Subcutaneous abdominal adipose tissue (tissue), 5 donors: Measurements from ENCODE around the gene MAST1.

Experiments
- H3K27ac ChIP-seq: one replicate; pipeline ENCODE4 v1.7.0; 2013; ENCODE audit warnings: low read depth, mild to moderate bottlenecking, inconsistent platforms, low read length, moderate library complexity
- H3K27me3 ChIP-seq, 5 donors: one replicate each; pipeline ENCODE4 v1.7.0; 2013; ENCODE audit warnings: low read length in 5 of 5, inconsistent platforms in 1 of 5; ENCODE audit not compliant: control insufficient read depth in 5 of 5, insufficient read depth in 4 of 5
- H3K36me3 ChIP-seq, 5 donors: one replicate each; pipeline ENCODE4 v1.7.0; 2013; ENCODE audit warnings: low read length in 5 of 5; ENCODE audit not compliant: control insufficient read depth in 5 of 5, insufficient read depth in 5 of 5
- H3K4me1 ChIP-seq, 5 donors: one replicate each; pipeline ENCODE4 v1.7.0; 2013; ENCODE audit warnings: low read length in 5 of 5, mild to moderate bottlenecking in 3 of 5, moderate library complexity in 1 of 5; ENCODE audit not compliant: control insufficient read depth in 5 of 5, insufficient read depth in 5 of 5
- H3K4me3 ChIP-seq, 5 donors: one replicate each; pipeline ENCODE4 v1.7.0; 2013; ENCODE audit warnings: low read length in 5 of 5, low read depth in 1 of 5
- H3K9ac ChIP-seq, 5 donors: one replicate each; pipeline ENCODE4 v1.7.0; 2013; ENCODE audit warnings: low read length in 5 of 5, mild to moderate bottlenecking in 4 of 5, moderate library complexity in 3 of 5
- H3K9me3 ChIP-seq, 5 donors: one replicate each; pipeline ENCODE4 v1.7.0; 2013; ENCODE audit warnings: low read length in 5 of 5; ENCODE audit not compliant: control insufficient read depth in 5 of 5
- donor health status: healthy.
- donor health status: healthy.
- donor health status: healthy.
- donor health status: healthy.
- donor health status: healthy.

The MAST1 gene

DNA sequence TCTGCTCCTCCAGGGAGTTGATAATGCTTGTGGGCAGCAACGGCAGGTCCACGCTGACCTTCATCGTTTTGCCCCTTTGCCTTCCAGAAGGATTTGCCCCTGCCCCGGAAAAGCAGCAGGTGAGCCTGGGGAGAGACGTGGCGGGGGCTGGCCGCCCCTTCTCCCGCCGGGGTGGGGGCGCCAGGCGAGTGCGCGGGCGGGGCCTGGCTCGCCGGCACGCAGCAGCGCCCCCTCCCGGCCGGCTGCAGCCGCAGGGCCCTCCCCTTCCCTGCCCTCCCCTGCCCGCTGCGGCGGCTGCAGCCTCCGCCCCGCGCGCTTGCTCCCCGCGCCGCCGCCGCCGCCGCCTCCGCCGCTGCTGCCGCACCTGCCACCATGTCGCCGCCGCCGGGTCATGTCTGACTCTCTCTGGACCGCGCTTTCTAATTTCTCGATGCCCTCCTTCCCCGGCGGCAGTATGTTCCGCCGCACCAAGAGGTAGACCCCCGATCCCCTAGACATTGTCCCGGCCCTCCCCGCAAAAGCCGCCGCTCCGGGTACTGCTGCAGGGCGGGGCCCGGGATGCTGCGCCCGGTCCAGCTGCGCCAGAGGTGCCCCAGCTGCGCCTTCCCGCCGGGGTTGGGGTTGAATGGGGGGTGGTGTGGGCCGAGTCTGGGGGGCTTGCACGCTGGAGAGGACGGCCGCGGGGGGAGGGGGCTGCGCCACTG, at the start of gene MAST1:
MAST1 (plus strand) TSS at position 334 of the 704 bp plus-strand sequence; CDS start at position 392, 58 bp downstream.
- Histone ChIP-seq H3K9me3 (no peaks in the 10 kb centered on the region), H3K9ac (no peak within 1 kb of the TSS), H3K27me3 (peaks cover 38 to 85% (median 78%) of the 10 kb centered on the region in 5 donors), H3K27ac (no peak within 1 kb of the TSS), H3K4me1 (peaks cover 0 to 34% (median 23%) of the 10 kb centered on the region in 5 donors), H3K36me3 (no peaks in the 10 kb centered on the region), H3K4me3 (peak within 1 kb of the TSS in 1 of 5 donors; percentile 42)

DNA sequence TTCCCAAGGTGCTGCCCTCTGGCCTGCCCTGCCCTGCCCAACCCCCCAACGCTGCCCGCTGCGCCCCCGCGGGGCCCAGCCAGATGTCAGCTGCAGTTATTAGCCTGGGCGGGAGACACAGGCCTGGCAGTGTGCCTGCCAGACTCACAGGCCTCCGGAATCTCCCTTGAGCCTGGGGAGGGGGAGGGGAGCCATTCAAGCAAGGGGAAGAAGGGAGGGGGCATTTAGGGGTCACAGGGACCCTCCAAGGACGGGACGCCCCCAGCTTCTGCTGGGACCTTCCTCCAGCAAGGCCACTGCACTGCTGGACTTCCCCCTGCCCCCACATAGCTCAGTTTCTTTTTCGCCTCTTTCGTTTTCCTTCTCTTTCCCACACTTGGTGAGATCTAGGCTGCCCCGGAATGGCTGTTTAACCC, 49.6 kb upstream of the MAST1 start:
- Histone ChIP-seq H3K27ac (peak overlapping the region; percentile 100), H3K9ac (peak overlapping the region; percentile 82 to 100 (median 92)), H3K36me3 (no peaks in the 10 kb centered on the region), H3K4me1 (peaks cover 24 to 71% (median 57%) of the 10 kb centered on the region in 5 donors), H3K9me3 (no peaks in the 10 kb centered on the region), H3K27me3 (no peaks in the 10 kb centered on the region), H3K4me3 (peak overlapping the region; percentile 62 to 100 (median 70))

- no peaks in the 10 kb centered on the region for H3K9me3 ChIP-seq
- H3K27me3 ChIP-seq = no peaks in the 10 kb centered on the region
- H3K9ac ChIP-seq = peak overlapping the region; percentile 82 to 100 (median 100)
- H3K4me1 ChIP-seq = peaks cover 22 to 71% (median 57%) of the 10 kb centered on the region in 5 donors
- peak overlapping the region; percentile 62 to 100 (median 71) for H3K4me3 ChIP-seq
- H3K36me3 ChIP-seq = no peaks in the 10 kb centered on the region
- peak overlapping the region; percentile 100 for H3K27ac ChIP-seq
Measured at GRCh38 chr19:12789098-12789903, 49.0 kb upstream of the MAST1 start.

DNA sequence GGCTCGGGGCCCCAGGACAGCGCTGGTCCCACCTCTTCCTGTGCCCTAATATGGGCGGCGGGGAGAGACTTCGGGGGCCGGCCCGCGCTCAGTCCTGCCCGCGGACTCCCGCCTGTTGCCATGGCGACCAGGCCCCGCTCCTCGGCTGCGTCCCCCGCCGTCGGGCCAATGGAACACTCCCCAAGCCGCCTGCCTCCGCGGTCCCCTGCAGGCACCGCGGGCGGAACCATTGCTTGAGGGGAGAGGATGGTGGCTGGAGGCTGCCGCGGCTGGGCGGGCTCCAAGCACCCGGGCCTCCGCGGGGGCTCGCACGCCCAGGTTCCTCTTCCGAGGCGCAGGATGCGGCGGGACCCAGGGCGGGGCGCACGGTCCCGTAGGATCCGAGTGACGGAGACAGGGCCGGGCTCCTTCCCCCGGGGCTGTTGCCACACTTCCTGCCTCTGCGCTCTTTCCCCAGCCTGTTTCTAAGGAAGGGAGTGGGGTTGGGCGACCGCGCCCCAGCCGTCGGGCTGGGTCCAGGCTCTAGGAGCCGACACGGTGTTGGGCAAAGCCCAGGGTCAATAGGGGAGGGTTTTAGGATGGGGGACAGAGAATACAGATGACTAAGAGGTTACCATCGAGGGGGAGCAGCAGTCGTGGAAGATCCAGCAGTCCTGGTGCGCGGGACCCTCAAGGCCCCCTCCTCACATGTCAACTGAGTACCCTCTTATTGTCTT, 48.3 kb upstream of the MAST1 start:
- Histone ChIP-seq H3K27me3 (no peaks in the 10 kb centered on the region), H3K27ac (peak overlapping the region; percentile 100), H3K9me3 (no peaks in the 10 kb centered on the region), H3K4me1 (peaks cover 17 to 63% (median 52%) of the 10 kb centered on the region in 5 donors), H3K36me3 (no peaks in the 10 kb centered on the region), H3K4me3 (peak overlapping the region; percentile 78 to 100 (median 95)), H3K9ac (peak overlapping the region; percentile 85 to 100 (median 90))

DNA sequence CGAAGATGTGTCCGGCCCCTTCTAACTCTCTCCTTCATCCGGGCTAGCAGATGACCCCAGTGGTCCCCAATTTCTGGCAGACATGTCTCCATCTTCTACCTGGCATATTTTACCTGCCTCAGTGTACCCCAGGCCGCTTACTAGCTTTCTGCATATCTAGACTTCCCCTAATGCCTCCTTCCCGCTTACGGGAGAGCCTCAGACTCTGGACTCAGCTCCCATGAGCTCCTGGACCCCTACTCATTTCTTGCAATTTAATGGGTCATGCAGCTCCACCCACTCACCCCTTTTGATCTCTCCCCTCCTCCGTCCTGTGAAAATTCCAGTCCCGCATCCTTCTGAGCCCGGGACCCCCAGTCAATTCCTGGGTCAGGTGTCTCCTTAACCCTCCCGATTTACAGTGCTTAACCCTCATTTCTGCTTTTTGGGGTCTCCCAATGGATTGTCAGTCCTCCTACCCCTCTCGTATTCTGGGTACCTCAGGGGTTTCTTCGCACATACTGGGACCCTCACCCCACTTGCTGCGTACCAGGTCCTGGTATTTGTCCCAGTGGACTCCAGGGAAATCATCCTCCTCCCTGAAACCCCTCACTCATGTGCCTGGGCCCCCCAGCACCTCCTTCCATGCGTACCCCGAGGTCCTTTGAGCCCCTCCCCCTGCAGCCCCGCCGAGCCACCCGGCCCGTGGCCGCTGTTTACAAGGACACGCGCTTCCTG, 47.5 kb upstream of the MAST1 start:
- Histone ChIP-seq H3K27ac (peak overlapping the region; percentile 100), H3K4me1 (peaks cover 16 to 58% (median 46%) of the 10 kb centered on the region in 5 donors), H3K4me3 (peak overlapping the region; percentile 78 to 100 (median 95)), H3K9ac (peak overlapping the region; percentile 85 to 100 (median 90)), H3K9me3 (no peaks in the 10 kb centered on the region), H3K27me3 (no peaks in the 10 kb centered on the region), H3K36me3 (no peaks in the 10 kb centered on the region)

DNA sequence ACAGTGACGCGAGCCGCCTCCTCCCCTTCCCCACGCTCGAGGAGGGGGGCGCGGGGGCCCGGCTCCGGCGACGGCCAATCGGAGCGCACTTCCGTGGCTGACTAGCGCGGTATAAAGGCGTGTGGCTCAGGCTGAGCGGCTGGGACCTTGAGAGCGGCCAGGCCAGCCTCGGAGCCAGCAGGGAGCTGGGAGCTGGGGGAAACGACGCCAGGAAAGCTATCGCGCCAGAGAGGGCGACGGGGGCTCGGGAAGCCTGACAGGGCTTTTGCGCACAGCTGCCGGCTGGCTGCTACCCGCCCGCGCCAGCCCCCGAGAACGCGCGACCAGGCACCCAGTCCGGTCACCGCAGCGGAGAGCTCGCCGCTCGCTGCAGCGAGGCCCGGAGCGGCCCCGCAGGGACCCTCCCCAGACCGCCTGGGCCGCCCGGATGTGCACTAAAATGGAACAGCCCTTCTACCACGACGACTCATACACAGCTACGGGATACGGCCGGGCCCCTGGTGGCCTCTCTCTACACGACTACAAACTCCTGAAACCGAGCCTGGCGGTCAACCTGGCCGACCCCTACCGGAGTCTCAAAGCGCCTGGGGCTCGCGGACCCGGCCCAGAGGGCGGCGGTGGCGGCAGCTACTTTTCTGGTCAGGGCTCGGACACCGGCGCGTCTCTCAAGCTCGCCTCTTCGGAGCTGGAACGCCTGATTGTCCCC, 46.8 kb upstream of the MAST1 start, which contains the start of gene JUNB:
JUNB (plus strand) TSS at position 142 of the 706 bp plus-strand sequence; CDS start at position 428, 286 bp downstream.
- H3K27me3 ChIP-seq = no peaks in the 10 kb centered on the region
- H3K4me3 ChIP-seq = peak within 1 kb of the TSS; percentile 86 to 100 (median 98)
- H3K4me1 ChIP-seq = peaks cover 17 to 58% (median 46%) of the 10 kb centered on the region in 5 donors
- peak within 1 kb of the TSS; percentile 90 to 100 (median 100) for H3K9ac ChIP-seq
- no peaks in the 10 kb centered on the region for H3K9me3 ChIP-seq
- no peaks in the 10 kb centered on the region for H3K36me3 ChIP-seq
- H3K27ac ChIP-seq = peak within 1 kb of the TSS; percentile 100

DNA sequence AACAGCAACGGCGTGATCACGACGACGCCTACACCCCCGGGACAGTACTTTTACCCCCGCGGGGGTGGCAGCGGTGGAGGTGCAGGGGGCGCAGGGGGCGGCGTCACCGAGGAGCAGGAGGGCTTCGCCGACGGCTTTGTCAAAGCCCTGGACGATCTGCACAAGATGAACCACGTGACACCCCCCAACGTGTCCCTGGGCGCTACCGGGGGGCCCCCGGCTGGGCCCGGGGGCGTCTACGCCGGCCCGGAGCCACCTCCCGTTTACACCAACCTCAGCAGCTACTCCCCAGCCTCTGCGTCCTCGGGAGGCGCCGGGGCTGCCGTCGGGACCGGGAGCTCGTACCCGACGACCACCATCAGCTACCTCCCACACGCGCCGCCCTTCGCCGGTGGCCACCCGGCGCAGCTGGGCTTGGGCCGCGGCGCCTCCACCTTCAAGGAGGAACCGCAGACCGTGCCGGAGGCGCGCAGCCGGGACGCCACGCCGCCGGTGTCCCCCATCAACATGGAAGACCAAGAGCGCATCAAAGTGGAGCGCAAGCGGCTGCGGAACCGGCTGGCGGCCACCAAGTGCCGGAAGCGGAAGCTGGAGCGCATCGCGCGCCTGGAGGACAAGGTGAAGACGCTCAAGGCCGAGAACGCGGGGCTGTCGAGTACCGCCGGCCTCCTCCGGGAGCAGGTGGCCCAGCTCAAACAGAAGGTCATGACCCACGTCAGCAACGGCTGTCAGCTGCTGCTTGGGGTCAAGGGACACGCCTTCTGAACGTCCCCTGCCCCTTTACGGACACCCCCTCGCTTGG, 46.1 kb upstream of the MAST1 start:
- H3K27me3 ChIP-seq = no peaks in the 10 kb centered on the region
- peak overlapping the region; percentile 100 for H3K27ac ChIP-seq
- peak overlapping the region; percentile 75 to 100 (median 98) for H3K4me3 ChIP-seq
- H3K36me3 ChIP-seq = peaks cover 0 to 7% (median 4%) of the 10 kb centered on the region in 5 donors
- no peaks in the 10 kb centered on the region for H3K9me3 ChIP-seq
- peak overlapping the region; percentile 90 to 100 (median 100) for H3K9ac ChIP-seq
- H3K4me1 ChIP-seq = peaks cover 16 to 54% (median 40%) of the 10 kb centered on the region in 5 donors

DNA sequence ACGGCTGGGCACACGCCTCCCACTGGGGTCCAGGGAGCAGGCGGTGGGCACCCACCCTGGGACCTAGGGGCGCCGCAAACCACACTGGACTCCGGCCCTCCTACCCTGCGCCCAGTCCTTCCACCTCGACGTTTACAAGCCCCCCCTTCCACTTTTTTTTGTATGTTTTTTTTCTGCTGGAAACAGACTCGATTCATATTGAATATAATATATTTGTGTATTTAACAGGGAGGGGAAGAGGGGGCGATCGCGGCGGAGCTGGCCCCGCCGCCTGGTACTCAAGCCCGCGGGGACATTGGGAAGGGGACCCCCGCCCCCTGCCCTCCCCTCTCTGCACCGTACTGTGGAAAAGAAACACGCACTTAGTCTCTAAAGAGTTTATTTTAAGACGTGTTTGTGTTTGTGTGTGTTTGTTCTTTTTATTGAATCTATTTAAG, 45.4 kb upstream of the MAST1 start:
- Histone ChIP-seq H3K4me1 (peaks cover 16 to 48% (median 39%) of the 10 kb centered on the region in 5 donors), H3K27me3 (no peaks in the 10 kb centered on the region), H3K4me3 (peak overlapping the region; percentile 75 to 100 (median 98))

More for the DNA sequence above, 45.4 kb upstream of the MAST1 start:
- H3K36me3 ChIP-seq = peaks cover 0 to 9% (median 4%) of the 10 kb centered on the region in 5 donors
- peak overlapping the region; percentile 90 to 100 (median 100) for H3K9ac ChIP-seq
- H3K27ac ChIP-seq = peak overlapping the region; percentile 100
- no peaks in the 10 kb centered on the region for H3K9me3 ChIP-seq
